SHP77 treated with DMSO at 0.1 percent for 48 hours (cell line): Measurements from ENCODE around the gene LRMDA.

Experiments
- DNase-seq: peaks from one replicate; lab custom pipeline; 2025; lab: John Stamatoyannopoulos, UW

The LRMDA gene

GRCh38 chr10:75425291-75426079 is 5.9 kb upstream of the LRMDA start:
- DNase-seq, result no peak

- DNase-seq, result no peak
Measured at GRCh38 chr10:75426880-75427279, 4.5 kb upstream of the LRMDA start.

- no peak for DNase-seq
Measured at GRCh38 chr10:75427951-75428350, 3.5 kb upstream of the LRMDA start.

GRCh38 chr10:75428434-75429158 is 2.8 kb upstream of the LRMDA start:
- DNase-seq, result no peak

GRCh38 chr10:75429159-75429827 is 2.1 kb upstream of the LRMDA start:
- no peak for DNase-seq

GRCh38 chr10:75430000-75430763 is 1.2 kb upstream of the LRMDA start:
- DNase-seq, result no peak

GRCh38 chr10:75432176-75432575 is 752 bp downstream of the LRMDA start:
- DNase-seq, result no peak

- no peak for DNase-seq
Measured at GRCh38 chr10:75432763-75433162, 1.3 kb downstream of the LRMDA start.

- DNase-seq, result no peak
Measured at GRCh38 chr10:75433216-75433615, 1.8 kb downstream of the LRMDA start.

GRCh38 chr10:75434291-75434690 is 2.9 kb downstream of the LRMDA start:
- no peak for DNase-seq

GRCh38 chr10:75435291-75435690 is 3.9 kb downstream of the LRMDA start:
- DNase-seq, result no peak

GRCh38 chr10:75436896-75437295 is 5.5 kb downstream of the LRMDA start:
- DNase-seq, result no peak

GRCh38 chr10:75437693-75438092 is 6.3 kb downstream of the LRMDA start:
- DNase-seq, result no peak

GRCh38 chr10:75438275-75438674 is 6.9 kb downstream of the LRMDA start:
- DNase-seq, result no peak

- DNase-seq, result no peak
Measured at GRCh38 chr10:75439811-75440210, 8.4 kb downstream of the LRMDA start.

- DNase-seq, result no peak
Measured at GRCh38 chr10:75440271-75440793, 8.9 kb downstream of the LRMDA start.

- no peak for DNase-seq
Measured at GRCh38 chr10:75441196-75441595, 9.8 kb downstream of the LRMDA start.

- DNase-seq, result no peak
Measured at GRCh38 chr10:75441682-75442081, 10.3 kb downstream of the LRMDA start.

- no peak for DNase-seq
Measured at GRCh38 chr10:75443362-75443761, 11.9 kb downstream of the LRMDA start.

GRCh38 chr10:75444781-75445386 is 13.5 kb downstream of the LRMDA start:
- no peak for DNase-seq

GRCh38 chr10:75446508-75446907 is 15.1 kb downstream of the LRMDA start:
- no peak for DNase-seq

GRCh38 chr10:75448166-75448565 is 16.7 kb downstream of the LRMDA start:
- no peak for DNase-seq
